RPMI7951 (cell line): ENCODE measurements around the gene FAM193A. TPM values are rescaled to one million over a fixed set of nuclear protein-coding genes. Genes with fewer than 3 reads are reported as not detected.
"Not testable (repeated sequence)": the region's sequence is repeated elsewhere in the genome, so short reads cannot be mapped to it uniquely, and the experiment has no call there.

ENCODE experiments used
- DNase-seq: peaks from one replicate; pipeline ENCODE4 v3.0.0-alpha.2; 2012; ENCODE audit warnings: low read depth
- total RNA-seq: library from RNA; depleted of rRNA; stranded (reverse); fragments of >200 nt; shearing (Covaris generic); gene quantifications from 2 replicates; pipeline ENCODE4 v1.2.3, GENCODE V29; 2014

The FAM193A gene
- total RNA-seq, 1 experiment from 2014 or later, result 7.1 TPM

- DNase-seq, result no peak
Measured at GRCh38 chr4:2691952-2692435, 155.5 kb downstream of the FAM193A start.

- DNase-seq, result peak; percentile 96
Measured at GRCh38 chr4:2694691-2695090, 158.2 kb downstream of the FAM193A start.

- no peak for DNase-seq
Measured at GRCh38 chr4:2695346-2696060, 159.1 kb downstream of the FAM193A start.

- no peak for DNase-seq
Measured at GRCh38 chr4:2696423-2696822, 160.0 kb downstream of the FAM193A start.

- no peak for DNase-seq
Measured at GRCh38 chr4:2697995-2698414, 161.6 kb downstream of the FAM193A start.

GRCh38 chr4:2698504-2698903 lies 162.1 kb downstream of the FAM193A start:
- no peak for DNase-seq

GRCh38 chr4:2698951-2699505 lies 162.6 kb downstream of the FAM193A start:
- no peak for DNase-seq

- no peak for DNase-seq
Measured at GRCh38 chr4:2699534-2699933, 163.1 kb downstream of the FAM193A start.

GRCh38 chr4:2700031-2700430 lies 163.6 kb downstream of the FAM193A start:
- DNase-seq, result no peak

- no peak for DNase-seq
Measured at GRCh38 chr4:2702361-2702760, 165.9 kb downstream of the FAM193A start.

- DNase-seq, result no peak
Measured at GRCh38 chr4:2702770-2703169, 166.3 kb downstream of the FAM193A start.

GRCh38 chr4:2712261-2712842 lies 175.9 kb downstream of the FAM193A start:
- DNase-seq, result peak; percentile 23

GRCh38 chr4:2713337-2713736 lies 176.9 kb downstream of the FAM193A start:
- no peak for DNase-seq

GRCh38 chr4:2714061-2714770 lies 177.8 kb downstream of the FAM193A start:
- no peak for DNase-seq

- DNase-seq, result no peak
Measured at GRCh38 chr4:2714918-2715317, 178.5 kb downstream of the FAM193A start.

GRCh38 chr4:2715426-2715825 lies 179.0 kb downstream of the FAM193A start:
- no peak for DNase-seq

GRCh38 chr4:2716236-2716635 lies 179.8 kb downstream of the FAM193A start:
- DNase-seq, result no peak

- no peak for DNase-seq
Measured at GRCh38 chr4:2721586-2721985, 185.1 kb downstream of the FAM193A start.

GRCh38 chr4:2722033-2722432 lies 185.6 kb downstream of the FAM193A start:
- DNase-seq, result no peak

GRCh38 chr4:2723751-2724150 lies 187.3 kb downstream of the FAM193A start:
- DNase-seq, result no peak

- no peak for DNase-seq
Measured at GRCh38 chr4:2725380-2725779, 188.9 kb downstream of the FAM193A start.

GRCh38 chr4:2726881-2727280 lies 190.4 kb downstream of the FAM193A start:
- DNase-seq, result not testable (repeated sequence)
